GM18867 (cell line): ENCODE measurements around the gene IYD.
A peak's percentile ranks its signal among the peaks of the same experiment; 100 is the strongest.

Experiments used
- ATAC-seq: cut with Tn5 transposase; IDR thresholded peaks from one replicate; pipeline ENCODE4 v1.9.1; 2021; ENCODE audit warnings: mild to moderate bottlenecking, moderate library complexity; ENCODE audit not compliant: unreplicated experiment

Gene IYD, protein sequence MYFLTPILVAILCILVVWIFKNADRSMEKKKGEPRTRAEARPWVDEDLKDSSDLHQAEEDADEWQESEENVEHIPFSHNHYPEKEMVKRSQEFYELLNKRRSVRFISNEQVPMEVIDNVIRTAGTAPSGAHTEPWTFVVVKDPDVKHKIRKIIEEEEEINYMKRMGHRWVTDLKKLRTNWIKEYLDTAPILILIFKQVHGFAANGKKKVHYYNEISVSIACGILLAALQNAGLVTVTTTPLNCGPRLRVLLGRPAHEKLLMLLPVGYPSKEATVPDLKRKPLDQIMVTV

DNA sequence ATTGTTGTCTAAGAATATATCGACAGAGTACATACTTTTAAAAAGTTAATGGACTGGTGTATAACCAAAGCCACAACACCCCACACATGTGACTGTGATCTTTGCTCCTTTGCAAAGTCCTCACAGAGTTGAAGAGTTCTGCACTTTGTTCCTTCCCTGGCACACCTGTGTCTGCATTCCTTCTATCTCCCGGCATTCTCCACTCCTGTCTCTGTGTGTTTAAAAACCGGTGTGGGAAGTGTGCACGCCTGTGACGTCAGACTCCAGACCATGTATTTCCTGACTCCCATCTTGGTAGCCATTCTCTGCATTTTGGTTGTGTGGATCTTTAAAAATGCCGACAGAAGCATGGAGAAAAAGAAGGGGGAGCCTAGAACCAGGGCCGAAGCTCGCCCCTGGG lies at the start of gene IYD:
Gene IYD, plus strand, starts transcription at position 251 of the 400 bp plus-strand sequence. Its CDS starts 20 bp downstream, at position 271.
- ATAC-seq = no peak

DNA sequence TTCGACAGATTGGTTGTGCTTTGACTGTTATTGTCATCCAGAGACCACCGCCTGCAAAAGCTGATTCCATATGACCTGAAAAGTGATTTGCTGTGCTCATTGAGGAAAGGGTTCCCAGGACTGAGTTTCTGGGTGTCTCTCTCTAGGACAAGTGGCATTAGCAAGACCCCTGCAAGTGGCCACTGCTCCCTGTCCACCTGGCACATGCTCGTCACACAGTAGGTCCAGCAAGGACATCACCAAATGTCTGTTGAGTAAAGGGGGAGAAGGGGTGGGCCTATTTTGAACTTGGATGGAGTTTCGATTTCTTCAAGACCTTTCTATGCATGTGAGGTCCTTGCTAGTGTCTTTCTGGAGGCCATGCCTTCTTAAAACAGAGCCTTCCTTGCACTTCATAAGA lies 48.9 kb upstream of the IYD start:
- ATAC-seq = no peak

DNA sequence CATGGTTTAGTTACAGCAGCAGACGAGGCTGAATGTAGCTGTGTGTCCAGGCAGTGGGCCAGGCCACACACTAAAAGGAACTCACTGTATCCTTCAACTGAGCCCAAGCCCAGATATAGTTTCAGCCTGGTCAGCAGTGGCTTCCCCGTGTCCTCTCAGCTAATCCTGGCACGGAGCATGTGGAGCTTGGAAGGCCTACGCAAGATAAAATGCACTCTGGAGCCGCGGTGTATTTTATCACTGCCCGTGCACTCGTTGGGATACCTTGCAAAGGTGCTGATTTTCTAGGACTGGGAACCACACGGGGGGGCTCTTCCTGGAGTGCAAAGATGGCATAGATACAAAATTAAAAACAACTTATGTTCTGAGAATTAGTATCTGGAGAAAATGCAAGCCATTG lies 48.4 kb upstream of the IYD start:
- no peak for ATAC-seq

DNA sequence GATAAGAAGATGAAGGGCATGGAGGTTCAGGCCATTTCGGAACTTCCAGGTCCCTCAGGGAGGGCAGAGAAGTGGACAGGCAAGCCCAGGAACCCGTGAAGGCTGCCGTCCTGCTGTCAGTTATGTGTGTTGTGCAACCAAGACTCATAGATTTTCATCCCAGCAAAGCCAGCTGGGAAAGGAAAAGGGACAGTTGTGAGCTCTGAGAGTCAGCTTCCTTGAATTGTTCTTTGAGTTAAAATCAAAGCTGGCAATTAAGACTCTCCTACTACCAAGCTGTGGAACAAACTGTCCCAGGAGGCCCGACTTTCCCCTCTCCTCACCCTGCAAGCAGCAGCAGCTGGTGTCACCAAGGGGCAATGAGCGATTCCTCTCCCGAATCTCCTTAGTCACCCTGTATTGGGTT lies 46.3 kb upstream of the IYD start:
- ATAC-seq = no peak

DNA sequence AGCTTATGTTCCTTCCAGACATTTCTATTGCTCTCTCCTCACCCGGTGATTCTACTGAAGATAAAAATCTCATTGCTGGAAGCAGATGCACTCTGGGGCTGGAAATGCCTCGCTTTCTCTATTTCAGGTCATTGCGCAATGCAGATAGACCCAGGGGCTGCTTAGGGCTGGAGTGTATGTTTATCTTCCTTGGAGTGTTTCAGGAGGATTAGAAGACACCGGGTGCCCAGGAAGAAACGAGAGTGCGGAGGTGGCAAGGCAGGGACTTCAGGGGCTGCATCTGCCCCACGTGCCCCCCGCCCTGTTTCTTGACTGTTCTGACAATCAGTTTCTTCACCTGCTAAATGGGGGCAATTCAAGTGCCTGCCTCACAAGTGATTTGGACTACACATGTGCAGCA lies 45.6 kb upstream of the IYD start:
- no peak for ATAC-seq

DNA sequence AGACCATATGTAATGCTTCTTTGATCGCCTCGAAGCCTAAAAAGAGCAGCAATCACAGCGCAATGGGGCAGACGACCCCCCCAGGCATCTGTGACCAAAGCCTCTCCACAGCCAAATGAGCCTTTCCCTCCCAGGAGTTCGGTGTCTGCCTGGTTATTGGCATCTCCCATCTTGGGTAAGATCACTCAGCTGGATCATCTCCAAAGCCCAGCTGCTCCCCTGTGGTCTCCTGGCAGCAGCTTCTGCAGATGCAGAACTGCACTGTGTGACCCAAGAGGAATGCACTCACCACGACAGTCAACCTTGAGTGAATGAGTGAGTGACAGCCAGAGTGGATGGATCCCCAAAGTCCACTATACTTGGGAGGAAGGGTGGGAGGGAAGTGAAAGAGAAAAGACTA lies 44.8 kb upstream of the IYD start:
- ATAC-seq = no peak

DNA sequence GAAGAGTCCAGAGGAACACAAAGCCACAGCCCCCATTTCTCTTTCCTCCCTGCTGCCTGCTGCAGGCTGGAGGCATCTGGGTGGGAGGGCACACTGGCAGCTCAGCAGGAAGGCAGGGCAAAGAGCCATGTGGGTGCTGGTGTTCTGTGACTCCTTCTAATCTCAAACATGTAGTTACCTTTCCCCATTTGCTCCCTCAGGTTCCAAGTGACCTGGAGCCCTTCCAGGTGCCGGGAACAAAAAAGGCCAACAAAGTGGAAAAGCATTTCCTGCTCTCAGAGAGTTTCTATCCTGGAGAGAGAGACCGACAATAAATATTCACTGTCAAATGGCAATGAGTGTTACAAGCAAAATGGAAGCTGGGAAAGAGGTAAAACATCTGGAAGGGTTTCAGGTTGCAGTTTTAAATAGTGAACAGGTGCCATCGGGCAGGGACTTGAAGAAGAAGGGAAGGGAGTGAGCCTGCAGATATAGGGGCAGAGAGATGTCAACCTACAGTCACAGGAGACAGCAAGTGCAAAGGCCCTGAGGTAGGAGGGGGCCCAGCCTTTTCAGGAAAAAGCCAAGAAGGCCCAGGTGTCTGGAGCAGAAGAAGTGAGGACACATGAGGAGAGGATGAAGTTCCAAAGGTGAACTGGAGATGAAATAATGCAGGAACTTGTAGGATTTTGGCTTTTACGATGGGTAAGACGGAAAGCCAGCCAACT lies 43.6 kb upstream of the IYD start:
- ATAC-seq = no peak

DNA sequence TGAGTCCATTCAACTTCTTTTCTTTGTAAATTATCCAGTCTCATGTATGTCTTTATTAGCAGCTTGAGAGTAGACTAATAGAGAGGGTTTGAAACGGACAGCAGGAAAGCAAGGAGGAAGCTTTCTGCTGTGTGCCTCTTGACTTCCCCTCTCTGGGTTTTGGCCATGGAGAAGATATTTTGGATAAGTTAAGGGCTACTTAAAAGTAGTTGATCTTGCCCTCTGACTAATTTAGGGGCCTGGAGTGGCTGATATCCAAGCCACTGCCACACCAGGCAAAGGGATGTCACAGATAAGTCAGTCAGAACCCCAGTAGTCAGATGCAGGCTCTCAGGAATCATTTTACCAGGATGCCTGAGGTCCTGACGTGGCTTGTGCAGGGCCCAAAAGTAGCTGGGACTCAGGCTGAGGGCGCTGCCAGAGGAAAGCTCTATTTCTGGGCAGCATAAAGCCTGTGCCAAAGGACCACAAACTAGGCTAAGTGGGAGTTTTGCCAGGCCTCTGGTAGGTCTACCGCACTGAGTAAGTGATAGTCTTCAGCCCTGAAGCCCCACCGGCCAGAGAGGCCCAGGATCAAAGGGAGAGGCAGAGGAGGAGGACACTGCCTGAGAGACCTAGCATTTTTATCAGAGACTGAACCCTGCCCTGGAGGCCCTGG lies 41.6 kb upstream of the IYD start:
- ATAC-seq = no peak

DNA sequence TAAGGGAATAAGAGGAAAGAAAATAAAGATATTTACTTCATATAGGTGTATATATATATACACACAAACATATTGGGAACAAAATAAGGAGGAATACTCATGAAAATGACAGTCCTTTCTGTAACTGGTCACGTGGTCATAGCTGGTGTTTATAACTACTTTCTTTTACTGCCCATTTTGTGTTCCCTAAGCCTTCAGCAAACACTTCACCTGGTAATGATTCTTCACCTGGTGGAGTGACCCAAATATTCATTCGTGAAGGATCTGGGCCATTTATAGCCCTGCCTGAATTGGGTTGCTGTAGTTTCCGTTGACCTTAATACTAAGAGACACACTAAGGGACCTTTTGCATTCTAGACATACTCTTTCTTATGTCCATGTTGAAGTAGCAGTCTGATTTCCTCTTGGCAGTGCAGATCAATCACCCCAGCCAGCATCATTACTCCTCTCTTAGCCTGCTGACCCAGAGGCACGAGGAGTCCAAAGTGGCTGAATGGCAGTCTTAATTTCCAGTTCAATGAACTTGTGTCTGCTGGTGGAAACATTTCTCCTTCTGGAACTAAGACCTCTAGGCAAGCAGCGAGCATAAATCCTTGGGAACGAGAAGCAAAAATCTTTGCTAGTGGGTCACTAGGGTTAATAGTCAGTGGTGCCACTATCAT lies 39.9 kb upstream of the IYD start:
- ATAC-seq = no peak

DNA sequence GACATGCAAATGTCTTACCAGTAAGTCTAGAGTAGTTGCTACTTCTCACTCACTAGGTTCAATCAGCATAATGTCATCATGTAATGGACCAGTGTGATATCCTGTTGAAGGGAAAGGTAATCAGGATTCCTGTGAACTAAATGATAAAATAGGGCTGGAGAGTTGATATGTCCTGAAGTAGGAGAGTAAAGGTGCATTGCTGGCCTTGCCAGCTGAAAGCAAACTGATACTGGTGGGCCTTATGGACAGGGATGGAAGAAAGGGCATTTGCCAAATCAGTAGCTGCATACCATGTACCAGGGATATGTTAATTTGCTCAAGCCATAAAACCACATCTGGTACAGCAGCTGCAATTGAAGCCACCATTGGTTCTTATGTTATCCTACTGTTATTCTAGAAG lies 37.5 kb upstream of the IYD start:
- no peak for ATAC-seq

DNA sequence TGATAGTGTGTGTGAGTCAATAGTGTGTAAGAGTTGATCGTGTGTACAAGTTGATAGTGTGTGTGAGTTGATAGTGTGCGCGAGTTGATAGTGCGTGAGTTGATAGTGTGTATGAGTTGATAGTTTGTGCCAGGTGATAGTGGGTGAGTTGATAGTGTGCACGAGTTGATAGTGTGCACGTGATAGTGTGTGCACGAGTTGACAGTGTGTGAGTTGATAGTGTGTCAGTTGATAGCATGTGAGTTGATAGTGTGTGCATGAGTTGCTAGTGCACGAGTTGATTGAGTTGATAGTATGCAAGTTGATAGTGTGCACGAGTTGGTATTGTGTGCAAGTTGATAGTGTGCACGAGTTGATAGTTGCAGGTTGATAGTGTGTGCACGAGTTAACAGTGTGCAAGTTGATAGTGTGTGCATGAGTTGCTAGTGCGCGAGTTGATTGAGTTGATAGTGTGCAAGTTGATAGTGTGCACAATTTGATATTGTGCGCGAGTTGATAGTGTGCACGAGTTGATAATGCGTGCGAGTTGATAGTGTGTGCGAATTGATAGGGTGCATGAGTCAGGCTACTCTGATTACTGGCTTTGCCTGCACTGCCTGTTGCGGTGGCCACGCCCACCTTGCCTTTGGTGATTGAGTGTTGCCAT lies 35.8 kb upstream of the IYD start:
- no peak for ATAC-seq

DNA sequence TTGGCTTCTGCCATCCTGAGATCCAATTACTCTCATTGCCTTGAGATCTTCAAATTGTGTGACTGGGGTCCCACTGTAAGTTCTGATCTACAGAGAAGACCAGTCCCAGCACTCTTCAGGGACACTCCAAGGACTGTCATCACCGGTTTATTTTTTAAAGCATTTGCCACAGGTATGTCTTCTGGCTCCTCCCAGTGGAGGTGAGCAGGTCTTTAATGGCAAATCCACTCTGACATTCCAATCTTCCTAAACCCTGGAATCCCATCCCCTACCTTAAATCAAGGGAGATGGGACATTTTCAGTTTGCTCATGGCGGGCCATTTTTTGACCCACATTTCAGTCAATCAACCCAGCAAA lies 35.2 kb upstream of the IYD start:
- ATAC-seq = no peak

DNA sequence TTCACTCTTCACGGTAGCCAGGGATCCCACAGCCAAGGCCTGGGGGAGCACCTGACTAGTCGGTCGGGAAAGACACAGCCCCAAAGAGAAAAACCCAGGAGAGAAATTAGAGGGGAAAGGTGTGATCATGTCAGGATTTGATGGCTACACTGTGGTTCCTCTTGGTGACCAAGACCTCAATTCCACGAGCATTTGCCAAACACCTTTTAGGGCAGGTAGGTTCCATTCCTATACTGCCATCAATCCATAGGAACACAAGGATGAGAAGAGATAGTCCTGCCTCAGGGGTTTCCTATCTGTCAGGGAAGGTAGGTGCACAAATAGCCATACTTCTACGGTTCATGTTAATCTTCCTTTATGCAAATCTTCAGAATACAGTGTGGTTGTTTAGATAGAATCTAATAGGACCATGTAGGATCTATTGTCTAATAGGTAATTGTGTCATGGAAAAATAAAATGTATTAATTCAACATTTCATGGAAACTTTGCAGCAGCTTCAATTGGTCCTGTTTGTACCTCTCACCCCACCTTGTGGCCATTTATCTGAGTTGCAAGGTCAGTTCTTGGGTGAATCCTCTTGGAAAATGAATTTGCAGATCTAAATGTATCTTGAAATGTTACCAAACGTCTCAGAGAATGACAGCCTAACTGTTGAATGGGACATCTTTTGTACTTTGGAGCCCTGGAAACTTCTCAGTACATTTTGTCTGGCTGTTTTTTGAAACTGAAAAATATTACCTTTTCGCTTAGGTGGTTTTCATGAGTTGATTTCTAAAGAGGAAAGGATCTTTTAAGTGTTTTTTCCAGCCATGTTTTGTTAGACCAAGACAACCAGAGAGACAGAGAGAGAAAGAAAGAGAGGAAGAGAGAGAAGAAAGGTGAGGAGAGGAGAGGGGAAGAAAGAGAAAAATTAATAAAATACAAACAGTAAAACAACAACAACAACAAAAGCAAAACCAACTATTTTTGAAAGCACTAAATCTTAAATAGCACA lies 33.7 kb upstream of the IYD start:
- ATAC-seq = no peak

DNA sequence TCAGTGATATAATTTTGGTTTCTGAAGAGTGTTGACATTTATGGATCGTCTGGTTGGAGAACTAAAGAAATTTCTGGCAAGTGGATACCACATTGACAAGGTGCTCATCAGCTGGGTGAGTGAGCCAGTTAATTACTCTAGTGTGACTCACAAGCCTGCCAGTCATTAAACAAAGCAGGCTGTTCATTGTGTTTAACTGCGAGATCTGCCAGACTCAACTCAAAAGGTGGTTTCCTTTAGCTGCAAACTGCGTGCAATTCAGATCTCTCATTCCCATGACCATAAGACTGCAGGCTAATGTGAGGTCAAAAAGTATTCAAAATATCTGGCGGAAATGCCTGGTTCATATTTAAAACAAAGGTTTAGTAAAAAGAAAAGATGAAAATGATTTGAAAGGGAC lies 32.5 kb upstream of the IYD start:
- ATAC-seq = no peak

DNA sequence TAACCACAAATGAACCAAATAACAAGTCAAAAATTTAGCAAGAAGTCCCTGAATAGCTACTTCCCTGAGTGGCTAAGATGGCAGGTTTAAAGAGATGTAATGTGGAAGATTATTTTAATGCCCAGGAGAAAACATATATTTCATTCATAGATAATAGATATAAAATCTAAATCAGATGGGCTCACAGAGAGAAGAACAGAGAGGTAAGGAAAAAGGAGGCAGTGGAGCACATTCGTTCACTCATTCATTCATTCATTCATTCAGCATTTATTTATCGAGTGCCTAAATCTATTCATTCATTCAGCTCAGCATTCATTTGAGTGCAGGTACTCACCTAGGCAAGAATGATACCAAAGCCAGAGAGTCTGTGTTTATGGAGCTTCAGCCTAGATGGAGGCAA lies 32.1 kb upstream of the IYD start:
- ATAC-seq = no peak

DNA sequence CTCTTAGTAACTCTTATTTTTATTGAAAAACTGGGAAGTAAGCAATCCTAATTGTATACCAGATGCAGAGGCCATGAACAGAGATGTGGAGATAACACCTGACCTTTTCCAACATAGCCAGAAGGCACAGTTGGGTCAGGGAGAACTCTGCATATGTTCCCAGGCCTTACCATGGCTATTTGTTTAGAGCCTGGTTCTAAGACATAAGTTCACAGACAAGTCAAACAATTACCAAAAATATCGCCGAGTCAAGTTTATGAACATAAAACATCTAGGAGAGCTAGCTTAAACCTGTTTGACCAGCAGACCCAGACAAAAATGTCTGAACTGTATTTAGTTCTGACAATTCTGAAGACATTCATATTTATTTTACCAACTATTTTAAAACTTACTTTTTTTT lies 26.7 kb upstream of the IYD start:
- no peak for ATAC-seq

DNA sequence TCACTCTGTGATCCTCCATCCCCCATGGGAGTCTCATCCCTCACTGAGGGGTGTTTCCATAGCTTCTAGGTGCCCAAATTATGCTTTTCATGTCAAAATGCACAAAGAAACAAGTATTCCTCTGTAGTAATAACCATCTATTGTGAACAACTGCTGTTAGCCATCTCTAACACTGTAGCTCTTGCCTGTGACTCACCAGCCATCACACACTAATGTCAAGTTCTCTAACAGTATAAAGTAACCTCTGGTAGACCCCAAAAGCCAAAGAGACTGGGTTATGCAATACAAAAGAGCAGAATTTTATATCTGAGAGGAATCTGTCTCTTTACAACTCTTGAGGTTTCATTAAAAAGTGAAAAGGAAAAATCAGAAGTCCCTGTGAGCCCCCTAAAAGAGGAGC lies 25.4 kb upstream of the IYD start:
- no peak for ATAC-seq

DNA sequence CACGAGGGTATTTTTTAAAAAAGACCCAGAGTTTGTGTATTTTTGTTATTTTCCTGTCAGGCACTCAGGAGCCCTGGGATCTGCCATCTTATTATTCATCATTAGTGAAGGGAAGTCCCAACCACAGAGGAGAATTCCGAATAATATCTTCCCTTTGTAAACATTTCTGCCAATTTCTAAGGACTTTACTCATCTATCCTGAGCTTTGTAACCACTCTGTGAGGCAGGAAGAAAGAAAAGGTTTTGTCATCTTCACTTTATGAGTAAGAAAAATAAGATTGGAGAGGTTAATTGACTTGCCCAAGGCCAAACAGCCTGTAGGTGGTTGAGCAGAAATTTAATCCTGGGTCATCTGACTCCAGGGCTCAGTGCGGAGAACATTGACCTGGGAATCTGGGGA lies 23.0 kb upstream of the IYD start:
- ATAC-seq = no peak

DNA sequence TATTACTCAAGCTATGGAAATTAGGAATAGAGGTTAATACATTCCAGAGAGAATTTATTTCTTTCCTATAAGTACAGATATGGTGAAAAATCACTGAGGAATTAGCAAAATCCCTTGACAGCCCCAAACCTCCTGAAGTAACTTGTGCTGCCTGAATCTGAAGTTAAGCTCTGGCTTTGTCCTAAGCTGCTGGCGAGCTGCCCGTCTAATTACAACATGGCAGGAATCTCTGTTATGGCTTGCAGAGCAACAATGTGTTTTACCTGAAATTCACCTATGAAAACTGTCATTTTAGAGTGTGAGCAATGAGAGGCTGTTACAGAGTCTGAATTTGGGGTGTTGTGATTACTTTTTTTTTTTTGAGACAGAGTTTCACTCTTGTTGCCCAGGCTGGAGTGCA lies 22.5 kb upstream of the IYD start:
- no peak for ATAC-seq

DNA sequence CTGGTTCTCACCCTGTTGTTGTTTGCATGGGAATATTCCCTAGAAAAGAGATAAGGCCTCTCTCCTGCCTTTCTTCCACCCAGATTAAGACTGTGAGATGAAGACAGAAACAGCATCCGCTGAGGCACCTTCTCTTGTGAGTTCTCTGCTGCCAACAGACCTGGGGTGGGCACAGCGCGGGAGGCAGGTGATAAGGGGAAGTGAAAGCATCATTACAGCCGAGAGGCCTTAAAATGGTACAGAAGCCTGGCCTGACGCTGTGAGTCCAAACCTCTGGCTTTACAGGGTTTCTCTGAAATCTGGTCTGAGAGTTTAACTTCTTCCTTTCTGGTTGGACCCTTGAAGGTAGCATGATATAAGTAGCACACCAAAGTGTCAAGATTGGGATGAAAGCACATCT lies 21.0 kb upstream of the IYD start:
- ATAC-seq = peak; percentile 80
